Measurements from ENCODE around the gene ITPA. TPM values are rescaled to one million over a fixed set of nuclear protein-coding genes. Genes with fewer than 3 reads are reported as not detected.

ITPA gene
- total and polyA plus RNA-seq, 2 of the 13 experiments (the other 11 are each of a cell fraction or from before 2014, with no cell fraction given): 60.1 to 103 TPM

DNA sequence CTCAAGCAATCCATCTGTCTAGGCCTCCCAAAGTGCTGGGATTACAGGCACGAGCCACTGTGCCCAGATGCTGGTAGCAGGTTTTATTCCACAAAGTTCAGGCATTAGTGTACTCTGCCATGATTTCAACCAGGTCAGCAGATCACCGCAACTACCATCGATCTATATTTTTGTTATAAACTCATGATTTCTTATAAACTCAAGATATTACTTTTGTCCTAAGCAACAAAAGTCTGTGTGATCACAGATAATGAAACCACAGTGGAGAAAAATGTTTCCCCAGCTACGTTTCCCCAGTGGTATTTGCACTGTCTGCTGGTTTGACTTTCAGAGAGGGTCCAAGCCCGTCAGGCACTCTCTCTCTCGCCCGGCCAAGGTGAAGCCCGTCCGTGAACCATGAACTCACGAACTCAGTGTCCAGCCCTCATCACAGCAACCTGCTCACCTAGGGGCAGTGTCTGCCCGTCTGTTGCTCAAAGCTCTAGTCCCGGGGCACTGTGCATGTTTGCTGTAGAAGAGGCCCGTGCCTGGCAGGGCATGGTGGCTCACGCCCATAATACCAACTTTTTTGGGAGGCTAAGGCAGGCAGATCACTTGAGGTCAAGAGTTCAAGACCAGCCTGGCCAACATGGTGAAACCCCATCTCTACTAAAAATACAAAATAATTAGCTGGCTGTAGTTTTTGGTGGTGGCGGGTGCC, 22.7 kb downstream of the ITPA start (continued):
- TF ChIP-seq, protein P1, sequence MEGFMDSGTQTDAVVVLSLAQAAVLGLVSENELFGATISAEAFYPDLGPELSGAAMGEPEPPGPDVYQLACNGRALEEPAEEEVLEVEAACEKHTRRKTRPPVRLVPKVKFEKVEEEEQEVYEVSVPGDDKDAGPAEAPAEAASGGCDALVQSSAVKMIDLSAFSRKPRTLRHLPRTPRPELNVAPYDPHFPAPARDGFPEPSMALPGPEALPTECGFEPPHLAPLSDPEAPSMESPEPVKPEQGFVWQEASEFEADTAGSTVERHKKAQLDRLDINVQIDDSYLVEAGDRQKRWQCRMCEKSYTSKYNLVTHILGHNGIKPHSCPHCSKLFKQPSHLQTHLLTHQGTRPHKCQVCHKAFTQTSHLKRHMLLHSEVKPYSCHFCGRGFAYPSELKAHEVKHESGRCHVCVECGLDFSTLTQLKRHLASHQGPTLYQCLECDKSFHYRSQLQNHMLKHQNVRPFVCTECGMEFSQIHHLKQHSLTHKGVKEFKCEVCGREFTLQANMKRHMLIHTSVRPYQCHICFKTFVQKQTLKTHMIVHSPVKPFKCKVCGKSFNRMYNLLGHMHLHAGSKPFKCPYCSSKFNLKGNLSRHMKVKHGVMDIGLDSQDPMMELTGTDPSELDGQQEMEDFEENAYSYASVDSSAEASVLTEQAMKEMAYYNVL (CRISPR knock-in tag; IDR thresholded peaks at IDR 0.05; ENCODE audit: borderline replicate concordance): peak; percentile 91; the same call in 1 of the 2 replicates
- TF ChIP-seq, protein P2, sequence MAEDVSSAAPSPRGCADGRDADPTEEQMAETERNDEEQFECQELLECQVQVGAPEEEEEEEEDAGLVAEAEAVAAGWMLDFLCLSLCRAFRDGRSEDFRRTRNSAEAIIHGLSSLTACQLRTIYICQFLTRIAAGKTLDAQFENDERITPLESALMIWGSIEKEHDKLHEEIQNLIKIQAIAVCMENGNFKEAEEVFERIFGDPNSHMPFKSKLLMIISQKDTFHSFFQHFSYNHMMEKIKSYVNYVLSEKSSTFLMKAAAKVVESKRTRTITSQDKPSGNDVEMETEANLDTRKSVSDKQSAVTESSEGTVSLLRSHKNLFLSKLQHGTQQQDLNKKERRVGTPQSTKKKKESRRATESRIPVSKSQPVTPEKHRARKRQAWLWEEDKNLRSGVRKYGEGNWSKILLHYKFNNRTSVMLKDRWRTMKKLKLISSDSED (CRISPR knock-in tag; IDR thresholded peaks at IDR 0.05): no peak
- no peak for TF ChIP-seq NFKBIZ (CRISPR knock-in tag; IDR thresholded peaks at IDR 0.05)
- TF ChIP-seq ZNF317 (CRISPR knock-in tag; IDR thresholded peaks at IDR 0.05): no peak
- TF ChIP-seq RORA (CRISPR knock-in tag; IDR thresholded peaks at IDR 0.05): no peak
- TF ChIP-seq, protein P3, sequence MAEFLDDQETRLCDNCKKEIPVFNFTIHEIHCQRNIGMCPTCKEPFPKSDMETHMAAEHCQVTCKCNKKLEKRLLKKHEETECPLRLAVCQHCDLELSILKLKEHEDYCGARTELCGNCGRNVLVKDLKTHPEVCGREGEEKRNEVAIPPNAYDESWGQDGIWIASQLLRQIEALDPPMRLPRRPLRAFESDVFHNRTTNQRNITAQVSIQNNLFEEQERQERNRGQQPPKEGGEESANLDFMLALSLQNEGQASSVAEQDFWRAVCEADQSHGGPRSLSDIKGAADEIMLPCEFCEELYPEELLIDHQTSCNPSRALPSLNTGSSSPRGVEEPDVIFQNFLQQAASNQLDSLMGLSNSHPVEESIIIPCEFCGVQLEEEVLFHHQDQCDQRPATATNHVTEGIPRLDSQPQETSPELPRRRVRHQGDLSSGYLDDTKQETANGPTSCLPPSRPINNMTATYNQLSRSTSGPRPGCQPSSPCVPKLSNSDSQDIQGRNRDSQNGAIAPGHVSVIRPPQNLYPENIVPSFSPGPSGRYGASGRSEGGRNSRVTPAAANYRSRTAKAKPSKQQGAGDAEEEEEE (CRISPR knock-in tag; IDR thresholded peaks at IDR 0.05; ENCODE audit: borderline replicate concordance): peak; percentile 24; the same call in 1 of the 2 replicates
- TF ChIP-seq GFI1 (CRISPR knock-in tag; IDR thresholded peaks at IDR 0.05; ENCODE audit: borderline replicate concordance): no peak
- TF ChIP-seq, protein P4, sequence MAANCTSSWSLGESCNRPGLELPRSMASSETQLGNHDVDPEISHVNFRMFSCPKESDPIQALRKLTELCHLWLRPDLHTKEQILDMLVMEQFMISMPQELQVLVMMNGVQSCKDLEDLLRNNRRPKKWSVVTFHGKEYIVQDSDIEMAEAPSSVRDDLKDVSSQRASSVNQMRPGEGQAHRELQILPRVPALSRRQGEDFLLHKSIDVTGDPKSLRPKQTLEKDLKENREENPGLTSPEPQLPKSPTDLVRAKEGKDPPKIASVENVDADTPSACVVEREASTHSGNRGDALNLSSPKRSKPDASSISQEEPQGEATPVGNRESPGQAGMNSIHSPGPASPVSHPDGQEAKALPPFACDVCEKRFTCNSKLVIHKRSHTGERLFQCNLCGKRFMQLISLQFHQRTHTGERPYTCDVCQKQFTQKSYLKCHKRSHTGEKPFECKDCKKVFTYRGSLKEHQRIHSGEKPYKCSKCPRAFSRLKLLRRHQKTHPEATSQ (CRISPR knock-in tag; IDR thresholded peaks at IDR 0.05; ENCODE audit: borderline replicate concordance): no peak
- no peak for TF ChIP-seq SUZ12 (IDR thresholded peaks at IDR 0.05; ENCODE audit: low read depth, low read length)
- TF ChIP-seq YEATS4 (CRISPR knock-in tag; IDR thresholded peaks at IDR 0.05; ENCODE audit: borderline replicate concordance): peak; percentile 71; the same call in 1 of the 2 replicates
- 0 out of 2 replicates have a peak, but pooled peaks have one; percentile 67 for TF ChIP-seq ZNF747 (CRISPR knock-in tag; IDR thresholded peaks at IDR 0.05; ENCODE audit: borderline replicate concordance)
- TF ChIP-seq NFATC3 (CRISPR knock-in tag; IDR thresholded peaks at IDR 0.05): no peak
- TF ChIP-seq MATR3 (CRISPR knock-in tag; IDR thresholded peaks at IDR 0.05): no peak
- peak; percentile 29; the same call in 1 of the 2 replicates for TF ChIP-seq ZNF232 (CRISPR knock-in tag; IDR thresholded peaks at IDR 0.05; ENCODE audit: borderline replicate concordance)
- no peak for TF ChIP-seq GPN1 (CRISPR knock-in tag; IDR thresholded peaks at IDR 0.05; ENCODE audit: borderline replicate concordance)
- TF ChIP-seq ZNF891 (CRISPR knock-in tag; IDR thresholded peaks at IDR 0.05): peak; percentile 82; the same call in 1 of the 2 replicates
- peak; percentile 98 for TF ChIP-seq MTA1 (CRISPR knock-in tag; IDR thresholded peaks at IDR 0.05; ENCODE audit: borderline replicate concordance)
- TF ChIP-seq ARNT2 (CRISPR knock-in tag; IDR thresholded peaks at IDR 0.05; ENCODE audit: low read depth): peak; percentile 34; the same call in 1 of the 2 replicates
- no peak for TF ChIP-seq FOXM1 (CRISPR knock-in tag; IDR thresholded peaks at IDR 0.05)
- TF ChIP-seq, protein P5, sequence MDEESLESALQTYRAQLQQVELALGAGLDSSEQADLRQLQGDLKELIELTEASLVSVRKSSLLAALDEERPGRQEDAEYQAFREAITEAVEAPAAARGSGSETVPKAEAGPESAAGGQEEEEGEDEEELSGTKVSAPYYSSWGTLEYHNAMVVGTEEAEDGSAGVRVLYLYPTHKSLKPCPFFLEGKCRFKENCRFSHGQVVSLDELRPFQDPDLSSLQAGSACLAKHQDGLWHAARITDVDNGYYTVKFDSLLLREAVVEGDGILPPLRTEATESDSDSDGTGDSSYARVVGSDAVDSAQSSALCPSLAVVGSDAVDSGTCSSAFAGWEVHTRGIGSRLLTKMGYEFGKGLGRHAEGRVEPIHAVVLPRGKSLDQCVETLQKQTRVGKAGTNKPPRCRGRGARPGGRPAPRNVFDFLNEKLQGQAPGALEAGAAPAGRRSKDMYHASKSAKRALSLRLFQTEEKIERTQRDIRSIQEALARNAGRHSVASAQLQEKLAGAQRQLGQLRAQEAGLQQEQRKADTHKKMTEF (CRISPR knock-in tag; IDR thresholded peaks at IDR 0.05): peak; percentile 90
- TF ChIP-seq ZNF563 (CRISPR knock-in tag; IDR thresholded peaks at IDR 0.05): no peak; the same call in 1 of the 2 replicates
- TF ChIP-seq KLF15 (CRISPR knock-in tag; IDR thresholded peaks at IDR 0.05; ENCODE audit: borderline replicate concordance): no peak

Measured in HepG2 (cell line).